ENCODE data around the gene OR3A2. TPM values are rescaled to one million over a fixed set of nuclear protein-coding genes. Genes with fewer than 3 reads are reported as not detected.
A peak's percentile ranks its signal among the peaks of the same experiment; 100 is the strongest.

The OR3A2 gene
- total and polyA plus RNA-seq, 2 of the 13 experiments (the other 11 are each of a cell fraction or from before 2014, with no cell fraction given): not detected

DNA sequence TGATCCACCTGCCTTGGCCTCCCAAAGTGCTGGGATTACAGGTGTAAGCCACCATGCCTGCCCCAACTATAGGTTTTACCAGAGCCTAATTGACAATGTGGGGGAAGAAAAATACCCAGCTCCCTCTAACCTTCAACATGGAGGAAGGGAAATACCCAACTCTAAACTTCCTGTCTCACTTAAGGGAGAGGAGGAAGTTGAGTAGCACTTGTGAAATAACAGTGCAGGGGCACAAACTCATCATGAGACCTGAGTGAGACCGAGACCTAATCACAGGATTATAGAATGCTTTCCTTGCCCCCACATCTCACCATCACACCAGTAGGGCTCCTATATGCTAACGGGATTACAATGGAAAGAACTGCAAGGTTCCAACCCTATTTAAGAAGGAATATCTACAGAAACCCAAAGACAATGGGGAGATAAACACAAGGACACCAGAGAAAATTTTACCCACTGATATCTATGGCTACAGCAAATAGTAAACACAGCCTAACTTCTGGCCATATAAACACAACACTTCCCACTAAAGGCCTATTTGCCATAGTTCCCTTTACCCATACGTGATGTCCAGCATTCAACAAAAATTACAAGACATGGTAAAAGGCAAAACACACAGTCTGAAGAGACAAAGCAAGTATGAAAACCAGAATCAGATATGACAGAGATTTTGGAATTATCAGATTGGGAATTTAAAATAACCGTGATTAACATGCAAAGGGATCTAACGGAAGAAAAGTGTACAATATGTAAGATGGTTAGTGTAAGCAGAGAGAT is 114.8 kb downstream of the OR3A2 start:
- no peak overlapping the region for H3K4me2 ChIP-seq (ENCODE audit: low read depth, low read length)
- in situ Hi-C loops (cut with HindIII; ENCODE audit: extremely low pct_ligation_motif_present, low pct_unique_long_range_greater_than_20kb): no loop called here
- no peaks in the 10 kb centered on the region for H3K4me1 ChIP-seq (ENCODE audit: insufficient read depth, low read length)
- no peaks in the 10 kb centered on the region for H3K36me3 ChIP-seq (replicated peaks in 1 of 2; ENCODE audit: control insufficient read depth in 1 of 2, insufficient read depth in 2 of 2, low read length in 2 of 2)
- BruUV-seq (replicated peaks): no TSS peak
- no peak for TF ChIP-seq HNF4G (IDR thresholded peaks at IDR 0.05; ENCODE audit: borderline replicate concordance, low read depth, low read length)
- no peak for TF ChIP-seq HNF4G (CRISPR knock-in tag; IDR thresholded peaks at IDR 0.05; ENCODE audit: borderline replicate concordance, low read depth)
- FAIRE-seq (no peak), ATAC-seq (no peak), DNase-seq (ENCODE audit: low spot score) (no peak)
- no peaks in the 10 kb centered on the region for H3K9me3 ChIP-seq (ENCODE audit: low read length)
- intact Hi-C loops (cut with micrococcal nuclease; ENCODE audit: unreplicated experiment): no loop called here
- H3K27me3 ChIP-seq (ENCODE audit: control insufficient read depth in 1 of 2, insufficient read depth in 2 of 2, low read length in 2 of 2): 0 out of 5 replicates have a peak, but pooled peaks cover 0 to 8% of the 10 kb centered on the region in 2 experiments
- H3K79me2 ChIP-seq (ENCODE audit: insufficient read depth, low read length): no peaks in the 10 kb centered on the region
- no peak overlapping the region for H2AFZ ChIP-seq (ENCODE audit: low read length)
- H4K20me1 ChIP-seq (ENCODE audit: insufficient read depth, low read length): no peaks in the 10 kb centered on the region
- no peak overlapping the region for H3K4me3 ChIP-seq (replicated peaks in 1 of 3; ENCODE audit: insufficient read depth in 1 of 3, low read depth in 2 of 3, low read length in 3 of 3)
- CTCF ChIA-PET (ENCODE audit: low intra/inter-chr PET ratio, low total read pairs): no interaction called here
- WGBS (ENCODE audit: low lambda C conversion rate): 5% methylated on average over 5 of the region's 5 CpGs
- H3K9ac ChIP-seq (ENCODE audit: insufficient read depth, low read depth, low read length): no peak overlapping the region
- H3K27ac ChIP-seq (ENCODE audit: extremely low read length, insufficient read depth, low read length): no peak overlapping the region
- POLR2A ChIA-PET: no interaction called here

DNA sequence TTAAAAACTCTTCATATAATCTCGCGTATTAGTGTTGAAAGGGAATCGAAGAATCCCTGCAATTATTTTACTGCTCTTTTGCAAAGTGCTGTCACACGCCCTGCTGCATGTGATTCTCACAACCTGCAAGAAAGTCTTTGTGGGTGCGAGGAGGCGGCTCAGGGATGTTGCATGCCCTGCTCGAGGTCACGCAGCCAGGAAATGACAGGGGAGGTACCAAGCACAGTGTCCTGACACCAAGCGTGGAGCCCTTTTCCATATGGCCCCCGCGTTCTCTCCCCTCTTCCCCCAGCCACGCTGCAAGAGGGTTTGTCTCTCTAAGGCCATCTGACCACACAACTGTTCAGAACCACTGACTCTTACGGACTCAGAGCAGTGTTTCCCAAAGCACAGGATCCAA is 125.5 kb downstream of the OR3A2 start:
- no peak for TF ChIP-seq NR1H2 (CRISPR knock-in tag; IDR thresholded peaks at IDR 0.05; ENCODE audit: borderline replicate concordance, low read depth)
- 0 out of 2 replicates have a peak, but pooled peaks have one; percentile 12 for TF ChIP-seq ZNF512 (CRISPR knock-in tag; IDR thresholded peaks at IDR 0.05)
- no peaks in the 10 kb centered on the region for H3K36me3 ChIP-seq (replicated peaks in 1 of 2; ENCODE audit: control insufficient read depth in 1 of 2, insufficient read depth in 2 of 2, low read length in 2 of 2)
- FAIRE-seq (no peak), DNase-seq (ENCODE audit: low spot score) (no peak), ATAC-seq (no peak)
- H3K27me3 ChIP-seq (ENCODE audit: control insufficient read depth in 1 of 2, insufficient read depth in 2 of 2, low read length in 2 of 2): peaks cover 7 to 29% of the 10 kb centered on the region in 2 experiments; a peak in 4 of 5 replicates
- 11% methylated on average over 13 of the region's 13 CpGs for WGBS (ENCODE audit: low lambda C conversion rate)
- no peaks in the 10 kb centered on the region for H3K4me1 ChIP-seq (ENCODE audit: insufficient read depth, low read length)
- intact Hi-C loops (cut with micrococcal nuclease; ENCODE audit: unreplicated experiment): no loop called here
- no peaks in the 10 kb centered on the region for H4K20me1 ChIP-seq (ENCODE audit: insufficient read depth, low read length)
- no peak overlapping the region for H3K4me2 ChIP-seq (ENCODE audit: low read depth, low read length)
- H3K9ac ChIP-seq (ENCODE audit: insufficient read depth, low read depth, low read length): no peak overlapping the region
- no peak overlapping the region for H3K27ac ChIP-seq (ENCODE audit: extremely low read length, insufficient read depth, low read length)
- CTCF ChIA-PET (ENCODE audit: low intra/inter-chr PET ratio, low total read pairs): no interaction called here
- POLR2A ChIA-PET: no interaction called here
- BruUV-seq (replicated peaks): no TSS peak
- in situ Hi-C loops (cut with HindIII; ENCODE audit: extremely low pct_ligation_motif_present, low pct_unique_long_range_greater_than_20kb): no loop called here
- H3K79me2 ChIP-seq (ENCODE audit: insufficient read depth, low read length): no peaks in the 10 kb centered on the region
- no peak overlapping the region for H3K4me3 ChIP-seq (replicated peaks in 1 of 3; ENCODE audit: insufficient read depth in 1 of 3, low read depth in 2 of 3, low read length in 3 of 3)
- H3K9me3 ChIP-seq (ENCODE audit: low read length): no peaks in the 10 kb centered on the region
- H2AFZ ChIP-seq (ENCODE audit: low read length): no peak overlapping the region
